H1 (cell line): ENCODE results near the gene PPM1F. TPM values are rescaled to one million over a fixed set of nuclear protein-coding genes. Genes with fewer than 3 reads are reported as not detected.

Experiments used
- CTCF ChIA-PET: fragments of 300-600 bp; sonication (Branson Sonifier 250); formaldehyde crosslinking; loops from one replicate; lab custom pipeline; 2021; ENCODE audit not compliant: partially characterized antibody; lab: Charles Lee
- POLR2A ChIA-PET: fragments of 300-600 bp; sonication (Branson Sonifier 250); formaldehyde crosslinking; loops from one replicate; lab custom pipeline; 2021; ENCODE audit warnings: inconsistent platforms; ENCODE audit not compliant: partially characterized antibody; lab: Charles Lee
- DNase-seq, 2 experiments: peaks; one replicate each; pipeline versions ENCODE4 v3.0.0 to v3.0.0-alpha.2; 2010 to 2022; ENCODE audit warnings: low spot score in 2 of 2, low read depth in 1 of 2, mixed read lengths in 1 of 2
- FAIRE-seq: peaks from 2 replicates; lab custom pipeline; 2011; peaks lifted over from hg19 to GRCh38; lab: Jason Lieb, UNC
- H2AFZ ChIP-seq: 2 replicates; pipeline ENCODE4 v1.8.1; 2012; ENCODE audit warnings: low read length, inconsistent platforms
- H2AK5ac ChIP-seq: 2 replicates; pipeline ENCODE4 v1.6.1; 2013; ENCODE audit warnings: low read depth, low read length
- H2BK120ac ChIP-seq: replicated peaks from 2 replicates; pipeline ENCODE3; 2013; ENCODE audit warnings: low read depth, low read length, inconsistent platforms
- H2BK12ac ChIP-seq: 2 replicates; pipeline ENCODE4 v1.6.1; 2013; ENCODE audit warnings: low read depth, low read length
- H2BK15ac ChIP-seq: 2 replicates; pipeline ENCODE4 v1.6.1; 2013; ENCODE audit warnings: low read length
- H2BK20ac ChIP-seq: 2 replicates; pipeline ENCODE4 v1.6.1; 2013; ENCODE audit warnings: low read length
- H2BK5ac ChIP-seq: 2 replicates; pipeline ENCODE4 v1.6.1; 2013; ENCODE audit warnings: low read depth, low read length
- H3K14ac ChIP-seq: 2 replicates; pipeline ENCODE4 v1.6.1; 2013; ENCODE audit warnings: inconsistent platforms; ENCODE audit not compliant: insufficient read length
- H3K18ac ChIP-seq: 2 replicates; pipeline ENCODE4 v1.6.1; 2013; ENCODE audit warnings: low read length; ENCODE audit errors: extremely low read depth
- H3K23ac ChIP-seq: 2 replicates; pipeline ENCODE4 v1.6.1; 2013; ENCODE audit warnings: inconsistent platforms; ENCODE audit not compliant: insufficient read length
- H3K23me2 ChIP-seq: 2 replicates; pipeline ENCODE4 v1.6.1; 2013; ENCODE audit warnings: low read depth, low read length
- H3K27ac ChIP-seq: 2 replicates; pipeline ENCODE4 v1.6.1; 2011; ENCODE audit warnings: low read depth, low read length, inconsistent platforms
- H3K27me3 ChIP-seq, 4 experiments: replicated peaks in 1 of 4; 1 replicate in 1 of 4; 2 replicates in 3 of 4; pipeline versions ENCODE4 v1.6.1 to v1.8.1; 2011 to 2013; ENCODE audit warnings: low read length in 3 of 4, mild to moderate bottlenecking in 3 of 4, inconsistent platforms in 2 of 4, mixed read lengths in 2 of 4, moderate library complexity in 1 of 4; ENCODE audit not compliant: control insufficient read depth in 3 of 4, insufficient read depth in 3 of 4; ENCODE audit errors: extremely low read depth in 1 of 4
- H3K36me3 ChIP-seq, 4 experiments: 2 replicates each; pipeline versions ENCODE4 v1.6.1 to v1.8.1; 2011 to 2013; ENCODE audit warnings: mild to moderate bottlenecking in 4 of 4, low read length in 3 of 4, moderate library complexity in 2 of 4, control low read depth in 1 of 4, inconsistent platforms in 1 of 4; ENCODE audit not compliant: insufficient read depth in 4 of 4, control insufficient read depth in 2 of 4
- H3K4ac ChIP-seq: replicated peaks from 2 replicates; pipeline ENCODE3; 2013; ENCODE audit warnings: low read length, low read depth, mixed read lengths, inconsistent platforms; ENCODE audit not compliant: insufficient read length
- H3K4me1 ChIP-seq, 4 experiments: replicated peaks in 1 of 4; 1 replicate in 1 of 4; 2 replicates in 3 of 4; pipeline versions ENCODE4 v1.6.1 to v1.8.1; 2011 to 2013; ENCODE audit warnings: low read length in 3 of 4, inconsistent platforms in 2 of 4, mixed read lengths in 1 of 4; ENCODE audit not compliant: insufficient read depth in 4 of 4, control insufficient read depth in 3 of 4
- H3K4me2 ChIP-seq, 2 experiments: 2 replicates each; pipeline versions ENCODE4 v1.6.1 to v1.8.1; 2011 to 2013; ENCODE audit warnings: low read depth in 2 of 2, low read length in 2 of 2, control low read depth in 1 of 2, inconsistent platforms in 1 of 2, mild to moderate bottlenecking in 1 of 2; ENCODE audit not compliant: insufficient read depth in 1 of 2
- H3K4me3 ChIP-seq, 4 experiments: fragments of 200-600, 300-600 bp in 1 of 4; sonication (generic), shearing (Covaris generic), sonication (Bioruptor Twin) in 1 of 4; 2 replicates each; pipeline versions ENCODE4 v1.5.1 to v1.8.1; 2011 to 2016; ENCODE audit warnings: low read length in 4 of 4, low read depth in 3 of 4, control low read depth in 2 of 4, inconsistent platforms in 2 of 4, mild to moderate bottlenecking in 2 of 4, mixed read lengths in 1 of 4, moderate library complexity in 1 of 4; ENCODE audit not compliant: insufficient read depth in 2 of 4; ENCODE audit errors: extremely low read depth in 1 of 4
- H3K56ac ChIP-seq: replicated peaks from 2 replicates; pipeline ENCODE3; 2013; ENCODE audit warnings: low read depth, mild to moderate bottlenecking, mixed read lengths, low read length, inconsistent platforms; ENCODE audit not compliant: insufficient read length
- H3K79me1 ChIP-seq: 2 replicates; pipeline ENCODE4 v1.6.1; 2013; ENCODE audit warnings: low read depth, low read length, control low read depth
- H3K79me2 ChIP-seq, 2 experiments: 2 replicates each; pipeline versions ENCODE4 v1.6.1 to v1.8.1; 2012 to 2013; ENCODE audit warnings: low read length in 2 of 2, mild to moderate bottlenecking in 2 of 2, inconsistent platforms in 1 of 2; ENCODE audit not compliant: insufficient read depth in 2 of 2, control insufficient read depth in 1 of 2
- H3K9ac ChIP-seq, 4 experiments: replicated peaks in 1 of 4; 1 replicate in 1 of 4; 2 replicates in 3 of 4; pipeline versions ENCODE4 v1.6.1 to v1.8.1; 2011 to 2013; ENCODE audit warnings: low read depth in 3 of 4, low read length in 3 of 4, control low read depth in 2 of 4, mild to moderate bottlenecking in 2 of 4, moderate library complexity in 2 of 4, inconsistent platforms in 1 of 4; ENCODE audit errors: extremely low read depth in 1 of 4
- H3K9me3 ChIP-seq, 2 experiments: 2 replicates each; pipeline versions ENCODE4 v1.6.1 to v1.8.1; 2012 to 2013; ENCODE audit warnings: mild to moderate bottlenecking in 2 of 2, moderate library complexity in 2 of 2, control low read depth in 1 of 2, inconsistent platforms in 1 of 2, low read depth in 1 of 2, low read length in 1 of 2, mixed read lengths in 1 of 2; ENCODE audit not compliant: insufficient read depth in 2 of 2
- H4K20me1 ChIP-seq, 2 experiments: replicated peaks in 1 of 2; 2 replicates each; pipeline versions ENCODE3 to v1.8.1; 2011 to 2013; ENCODE audit warnings: inconsistent platforms in 2 of 2, low read length in 2 of 2, mild to moderate bottlenecking in 1 of 2; ENCODE audit not compliant: insufficient read depth in 2 of 2, control insufficient read depth in 1 of 2
- H4K5ac ChIP-seq: 2 replicates; pipeline ENCODE4 v1.6.1; 2013; ENCODE audit warnings: low read length, low read depth, mixed read lengths, inconsistent platforms; ENCODE audit not compliant: insufficient read length
- H4K8ac ChIP-seq: 2 replicates; pipeline ENCODE4 v1.8.0; 2013; ENCODE audit warnings: mild to moderate bottlenecking, moderate library complexity, low read length, inconsistent platforms; ENCODE audit not compliant: insufficient read depth; ENCODE audit errors: extremely low read depth
- H4K91ac ChIP-seq: replicated peaks from 2 replicates; pipeline ENCODE3; 2013; ENCODE audit warnings: low read length, mixed read lengths, inconsistent platforms; ENCODE audit not compliant: insufficient read length
- POLR2A ChIP-seq, 2 experiments: IDR thresholded peaks; 1 replicate in 1 of 2; 2 replicates in 1 of 2; pipeline ENCODE4 v1.6.1; 2011; ENCODE audit warnings: low read depth in 2 of 2, low read length in 2 of 2, mild to moderate bottlenecking in 2 of 2; ENCODE audit errors: control extremely low read depth in 1 of 2
- SIN3A ChIP-seq, 2 experiments: IDR thresholded peaks in 1 of 2; conservative IDR thresholded peaks in 1 of 2; 2 replicates each; pipeline ENCODE4 v1.6.1; 2011 to 2012; ENCODE audit warnings: low read length in 2 of 2, improper control_type of control experiment in 1 of 2, low read depth in 1 of 2, mild to moderate bottlenecking in 1 of 2
- WGBS, 2 experiments: shearing (Covaris generic) in 1 of 2; methylation state at CpG; one replicate each; pipeline versions ENCODE4 v1.1.6 to v1.1.7; 2013 to 2015; ENCODE audit warnings: low lambda C conversion rate in 2 of 2, mixed read lengths in 2 of 2, inconsistent platforms in 1 of 2, low coverage in 1 of 2, missing lambda C conversion rate in 1 of 2; ENCODE audit not compliant: insufficient replicate concordance in 2 of 2, insufficient coverage in 1 of 2, insufficient read length in 1 of 2; ENCODE audit errors: extremely low coverage in 1 of 2, missing lambda C conversion rate in 1 of 2; 5-methylcytosine and 5-hydroxymethylcytosine counted together
- polyA plus RNA-seq, 7 experiments: library from polyadenylated mRNA; depleted of rRNA in 3 of 7; stranded (reverse) in 5 of 7; unstranded in 2 of 7; fragments of >200 nt in 5 of 7; fragments of 200-250 nt in 2 of 7; gene quantifications; 1 replicate in 5 of 7; 2 replicates in 1 of 7; 4 replicates in 1 of 7; pipeline versions ENCODE4 v1.2.1 to v1.2.3, GENCODE V29; 2011 to 2013; ENCODE audit warnings: missing spikeins in 2 of 7, mixed read lengths in 2 of 7
- total RNA-seq: library from RNA; stranded (reverse); fragmentation: NEBNext Ultra II Directional; extraction: Animal tissue kit (Norgen Biotek cat#: 25700); gene quantifications from 2 replicates; pipeline ENCODE4 v1.2.1, GENCODE V29; 2021

The PPM1F gene
- total and polyA plus RNA-seq, 2 of the 8 experiments (the other 6 are each of a cell fraction or from before 2014, with no cell fraction given) = 12.4 to 22.8 TPM

DNA sequence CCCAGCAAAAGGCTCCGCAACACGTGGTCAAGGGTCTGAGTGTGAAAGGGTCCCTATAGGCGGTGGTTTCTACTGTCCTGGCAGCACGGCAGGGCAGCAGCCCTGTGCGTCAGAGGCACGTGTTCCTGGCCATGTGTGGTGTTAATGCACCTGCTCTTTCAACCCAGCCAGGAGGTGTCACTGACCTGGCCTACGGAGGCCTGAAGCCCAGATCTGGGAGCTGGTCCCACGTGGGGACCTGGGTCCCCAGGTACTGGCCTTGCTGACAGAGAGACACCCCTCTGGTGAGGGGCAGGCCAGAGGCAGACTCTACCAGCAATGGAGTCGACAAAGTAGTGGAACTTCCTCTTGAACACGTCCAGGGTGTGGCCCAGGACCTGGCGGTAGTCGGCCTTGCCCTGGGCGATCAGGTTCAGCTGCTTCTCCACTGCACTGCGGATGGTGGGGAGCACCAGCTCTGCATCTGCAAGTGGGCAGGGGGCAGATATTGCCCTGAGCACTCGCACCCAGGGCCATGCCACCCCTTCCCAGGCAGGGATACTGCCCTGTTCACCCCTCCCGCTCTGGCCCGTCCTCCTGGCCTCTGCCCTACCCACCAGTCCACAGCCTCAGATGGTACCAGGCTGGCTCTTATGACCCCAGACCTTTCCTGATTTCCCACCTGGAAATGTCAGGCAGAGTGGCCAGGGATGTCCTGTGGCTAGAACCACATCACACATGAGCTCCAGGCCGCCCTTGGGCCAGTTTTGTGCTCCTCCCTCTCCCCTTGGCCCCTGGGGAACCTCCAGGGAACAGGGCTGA, 6.8 kb upstream of the PPM1F start:
- Histone ChIP-seq H2BK120ac (no peak overlapping the region), H2AFZ (no peak overlapping the region), H3K23ac (no peak overlapping the region), H3K4ac (no peak overlapping the region), H3K79me2 (no peaks in the 10 kb centered on the region), H3K36me3 (peaks cover 12 to 44% (median 35%) of the 10 kb centered on the region in 4 experiments; a peak in 7 of 8 replicates), H3K56ac (no peak overlapping the region), H3K4me1 (no peaks in the 10 kb centered on the region), H2BK5ac (0 out of 2 replicates have a peak overlapping the region, but pooled peaks have one; percentile 24), H3K9ac (no peak overlapping the region), H3K18ac (no peak overlapping the region), H3K79me1 (no peaks in the 10 kb centered on the region), H2BK20ac (no peak overlapping the region), H3K4me3 (no peak overlapping the region), H4K91ac (no peak overlapping the region), H4K20me1 (peaks cover 4 to 19% of the 10 kb centered on the region in 2 experiments), H4K8ac (no peak overlapping the region; the same call in 1 of the 2 replicates), H3K23me2 (no peaks in the 10 kb centered on the region), H2BK12ac (no peak overlapping the region), H3K9me3 (peaks cover 0 to 8% of the 10 kb centered on the region in 2 experiments; a peak in 1 of 4 replicates), H4K5ac (no peak overlapping the region), H3K14ac (no peak overlapping the region), H3K27ac (no peak overlapping the region), H3K27me3 (no peaks in the 10 kb centered on the region; a peak in 1 of 7 replicates), H2BK15ac (no peak overlapping the region), H2AK5ac (no peak overlapping the region), H3K4me2 (no peak overlapping the region)
- FAIRE-seq = no peak
- WGBS, 2 experiments = 89% methylated on average over 18 of the region's 18 CpGs; no CpG with 5 or more reads in 1 of the 2 experiments
- ChIA-PET POLR2A (interaction anchor here (0.6 to 5.4 kb wide), 7 partner anchors 8 to 146 kb away, joined by 3 to 37 read pairs (median 4); partner anchors contain the start of gene TOP3B), CTCF (interaction anchor here (1.0 to 4.6 kb wide), 2 partner anchors 12 to 336 kb away, joined by 3 to 26 read pairs; no protein-coding TSS in a partner anchor)
- no peak for DNase-seq
- TF ChIP-seq POLR2A (IDR thresholded peaks at IDR 0.05; ENCODE audit: control extremely low read depth in 1 of 2, low read depth in 2 of 2, low read length in 2 of 2) (no peak), SIN3A (conservative IDR thresholded peaks at IDR 0.05 in 1 of 2, IDR thresholded peaks at IDR 0.05 in 1 of 2; ENCODE audit: low read depth in 1 of 2, low read length in 2 of 2) (no peak)
